ENCODE measurements around the gene GRIK4.

DNA sequence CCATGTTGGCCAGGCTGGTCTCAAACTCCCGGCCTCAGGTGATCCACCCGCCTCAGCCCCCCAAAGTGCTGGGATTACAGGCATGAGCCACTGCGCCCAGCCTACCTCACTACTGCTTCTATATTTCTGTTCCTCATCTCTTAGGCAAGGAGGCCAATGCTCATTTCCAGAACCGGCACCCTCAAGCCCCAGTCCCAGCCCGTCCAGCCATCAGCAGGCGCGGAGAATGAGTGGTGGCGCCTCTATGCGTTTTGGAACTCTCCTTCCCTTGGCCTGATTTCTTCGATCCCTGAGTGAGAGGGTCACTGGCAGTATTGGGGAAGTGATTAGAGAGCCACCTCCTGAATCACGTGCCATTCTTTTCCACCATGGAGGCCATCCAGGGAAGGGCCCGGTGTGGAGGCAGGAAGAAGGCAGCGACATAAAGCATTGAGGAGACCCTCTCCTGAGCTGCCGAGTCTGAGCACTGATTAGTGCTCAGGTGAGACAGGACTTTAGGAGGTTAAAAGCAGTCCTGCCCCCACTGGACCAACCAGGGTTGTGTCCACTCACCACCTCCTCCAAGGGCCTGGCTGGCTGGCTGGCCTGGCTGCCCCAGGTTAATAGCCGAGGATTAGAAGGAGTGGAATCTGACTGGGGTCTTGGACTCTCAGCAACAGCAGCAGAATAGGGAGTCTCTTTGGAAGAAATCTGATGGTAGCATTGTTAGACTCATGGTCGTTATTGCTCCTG, 8.7 kb downstream of the GRIK4 start:
- TF ChIP-seq, protein P1, sequence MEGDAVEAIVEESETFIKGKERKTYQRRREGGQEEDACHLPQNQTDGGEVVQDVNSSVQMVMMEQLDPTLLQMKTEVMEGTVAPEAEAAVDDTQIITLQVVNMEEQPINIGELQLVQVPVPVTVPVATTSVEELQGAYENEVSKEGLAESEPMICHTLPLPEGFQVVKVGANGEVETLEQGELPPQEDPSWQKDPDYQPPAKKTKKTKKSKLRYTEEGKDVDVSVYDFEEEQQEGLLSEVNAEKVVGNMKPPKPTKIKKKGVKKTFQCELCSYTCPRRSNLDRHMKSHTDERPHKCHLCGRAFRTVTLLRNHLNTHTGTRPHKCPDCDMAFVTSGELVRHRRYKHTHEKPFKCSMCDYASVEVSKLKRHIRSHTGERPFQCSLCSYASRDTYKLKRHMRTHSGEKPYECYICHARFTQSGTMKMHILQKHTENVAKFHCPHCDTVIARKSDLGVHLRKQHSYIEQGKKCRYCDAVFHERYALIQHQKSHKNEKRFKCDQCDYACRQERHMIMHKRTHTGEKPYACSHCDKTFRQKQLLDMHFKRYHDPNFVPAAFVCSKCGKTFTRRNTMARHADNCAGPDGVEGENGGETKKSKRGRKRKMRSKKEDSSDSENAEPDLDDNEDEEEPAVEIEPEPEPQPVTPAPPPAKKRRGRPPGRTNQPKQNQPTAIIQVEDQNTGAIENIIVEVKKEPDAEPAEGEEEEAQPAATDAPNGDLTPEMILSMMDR (conservative IDR thresholded peaks at IDR 0.05; ENCODE audit: low read depth, low read length) = no peak
- no peak for TF ChIP-seq RAD21 (IDR thresholded peaks at IDR 0.05; ENCODE audit: low read length)
- no peak for TF ChIP-seq CEBPB (IDR thresholded peaks at IDR 0.05; ENCODE audit: low read depth, low read length)
- no peak for TF ChIP-seq MAZ (IDR thresholded peaks at IDR 0.05; ENCODE audit: borderline replicate concordance, low read depth, low read length)
- TF ChIP-seq, protein P2, sequence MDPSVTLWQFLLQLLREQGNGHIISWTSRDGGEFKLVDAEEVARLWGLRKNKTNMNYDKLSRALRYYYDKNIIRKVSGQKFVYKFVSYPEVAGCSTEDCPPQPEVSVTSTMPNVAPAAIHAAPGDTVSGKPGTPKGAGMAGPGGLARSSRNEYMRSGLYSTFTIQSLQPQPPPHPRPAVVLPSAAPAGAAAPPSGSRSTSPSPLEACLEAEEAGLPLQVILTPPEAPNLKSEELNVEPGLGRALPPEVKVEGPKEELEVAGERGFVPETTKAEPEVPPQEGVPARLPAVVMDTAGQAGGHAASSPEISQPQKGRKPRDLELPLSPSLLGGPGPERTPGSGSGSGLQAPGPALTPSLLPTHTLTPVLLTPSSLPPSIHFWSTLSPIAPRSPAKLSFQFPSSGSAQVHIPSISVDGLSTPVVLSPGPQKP (IDR thresholded peaks at IDR 0.05; ENCODE audit: borderline replicate concordance, low read depth, low read length) = no peak
- no peak for TF ChIP-seq POLR2A (IDR thresholded peaks at IDR 0.05; ENCODE audit: low read depth, low read length)
